HEK293 (cell line): Measurements from ENCODE around the gene LGI2.

Experiments used
- CTCF ChIA-PET: fragments of 350-600 bp; formaldehyde crosslinking; extraction: SDS; loops from one replicate; lab custom pipeline; 2021; ENCODE audit warnings: antibody characterized with exemption; lab: Yijun Ruan, JAX
- POLR2A ChIA-PET: fragments of 300-600 bp; formaldehyde crosslinking; extraction: SDS; loops from one replicate; lab custom pipeline; 2020; ENCODE audit warnings: antibody characterized with exemption, inconsistent platforms; lab: Yijun Ruan, JAX
- H3K27ac ChIP-seq: fragments of 200-500 bp; sonication (Bioruptor generic); 2 replicates; pipeline ENCODE4 v1.5.1; 2014; ENCODE audit warnings: low read depth, low read length, control low read depth, inconsistent platforms; ENCODE audit errors: extremely low read depth
- H3K36me3 ChIP-seq, 2 experiments: fragments of 200-500 bp in 1 of 2; sonication (Bioruptor generic) in 1 of 2; 1 replicate in 1 of 2; 2 replicates in 1 of 2; pipeline ENCODE4 v1.5.1; 2014 to 2017; ENCODE audit warnings: inconsistent platforms in 2 of 2, low read length in 2 of 2; ENCODE audit not compliant: control insufficient read depth in 2 of 2, insufficient read depth in 1 of 2
- H3K4me1 ChIP-seq: fragments of 200-500 bp; sonication (Bioruptor generic); 2 replicates; pipeline ENCODE4 v1.5.1; 2014; ENCODE audit warnings: mild to moderate bottlenecking, low read length, inconsistent platforms; ENCODE audit not compliant: control insufficient read depth, insufficient read depth
- H3K4me3 ChIP-seq: 2 replicates; pipeline ENCODE4 v1.5.1; 2011; ENCODE audit warnings: low read depth, mild to moderate bottlenecking, control low read depth, low read length, moderate library complexity
- H3K9me3 ChIP-seq: fragments of 200-500 bp; sonication (Bioruptor generic); 2 replicates; pipeline ENCODE4 v1.5.1; 2014; ENCODE audit warnings: low read depth, low read length, inconsistent platforms; ENCODE audit not compliant: control insufficient read depth, insufficient read depth
- BCL11A ChIP-seq: fragments of 450-650 bp; formaldehyde crosslinking; IDR thresholded peaks from 2 replicates; pipeline ENCODE4 v1.5.1; 2016; ENCODE audit warnings: low read depth, missing biosample characterization, missing genetic modification characterization
- BCL6B ChIP-seq: fragments of 450-650 bp; formaldehyde crosslinking; IDR thresholded peaks from 2 replicates; pipeline ENCODE4 v1.5.1; 2017; ENCODE audit warnings: missing biosample characterization, missing genetic modification characterization
- EGR2 ChIP-seq: fragments of 450-650 bp; formaldehyde crosslinking; IDR thresholded peaks from 2 replicates; pipeline ENCODE4 v1.5.1; 2016; ENCODE audit warnings: low read depth, missing biosample characterization, missing genetic modification characterization
- ELK4 ChIP-seq: IDR thresholded peaks from 2 replicates; pipeline ENCODE4 v1.6.1; 2011; ENCODE audit warnings: mild to moderate bottlenecking, low read depth, low read length, borderline replicate concordance
- GLI2 ChIP-seq: fragments of 450-650 bp; formaldehyde crosslinking; IDR thresholded peaks from 2 replicates; pipeline ENCODE4; 2017; ENCODE audit warnings: missing biosample characterization, missing genetic modification characterization, low read depth, borderline replicate concordance
- GLIS2 ChIP-seq: fragments of 450-650 bp; formaldehyde crosslinking; IDR thresholded peaks from 2 replicates; pipeline ENCODE4 v1.5.1; 2016; ENCODE audit warnings: missing biosample characterization, missing genetic modification characterization
- PRDM2 ChIP-seq: fragments of 450-650 bp; formaldehyde crosslinking; IDR thresholded peaks from 2 replicates; pipeline ENCODE4 v1.5.1; 2016; ENCODE audit warnings: missing biosample characterization, missing genetic modification characterization, borderline replicate concordance
- SALL2 ChIP-seq: fragments of 450-650 bp; formaldehyde crosslinking; IDR thresholded peaks from 2 replicates; pipeline ENCODE4 v1.5.0; 2017; ENCODE audit warnings: missing biosample characterization, mild to moderate bottlenecking, missing genetic modification characterization, borderline replicate concordance
- SCRT2 ChIP-seq: fragments of 450-650 bp; formaldehyde crosslinking; IDR thresholded peaks from 2 replicates; pipeline ENCODE4 v1.5.1; 2016; ENCODE audit warnings: missing biosample characterization, missing genetic modification characterization
- TSHZ1 ChIP-seq: fragments of 450-650 bp; formaldehyde crosslinking; IDR thresholded peaks from 2 replicates; pipeline ENCODE4 v1.5.1; 2016; ENCODE audit warnings: missing biosample characterization, missing genetic modification characterization, borderline replicate concordance
- ZBTB10 ChIP-seq: fragments of 450-650 bp; formaldehyde crosslinking; IDR thresholded peaks from 2 replicates; pipeline ENCODE4 v1.5.1; 2016; ENCODE audit warnings: missing biosample characterization, missing genetic modification characterization
- ZBTB26 ChIP-seq: fragments of 450-650 bp; formaldehyde crosslinking; optimal IDR thresholded peaks from 2 replicates; pipeline ENCODE3; 2016; ENCODE audit warnings: missing biosample characterization, mild to moderate bottlenecking, missing genetic modification characterization
- ZIC2 ChIP-seq: fragments of 450-650 bp; formaldehyde crosslinking; IDR thresholded peaks from 2 replicates; pipeline ENCODE4 v1.5.1; 2016; ENCODE audit warnings: missing biosample characterization, missing genetic modification characterization
- ZNF157 ChIP-seq: fragments of 450-650 bp; formaldehyde crosslinking; IDR thresholded peaks from 2 replicates; pipeline ENCODE4 v1.5.1; 2016; ENCODE audit warnings: missing biosample characterization, missing genetic modification characterization
- ZNF221 ChIP-seq: fragments of 450-650 bp; formaldehyde crosslinking; IDR thresholded peaks from 2 replicates; pipeline ENCODE4 v1.5.1; 2017; ENCODE audit warnings: missing biosample characterization, missing genetic modification characterization, borderline replicate concordance
- ZNF239 ChIP-seq: fragments of 450-650 bp; formaldehyde crosslinking; IDR thresholded peaks from 2 replicates; pipeline ENCODE4 v1.5.1; 2016; ENCODE audit warnings: missing biosample characterization, missing genetic modification characterization
- ZNF311 ChIP-seq: fragments of 450-650 bp; formaldehyde crosslinking; IDR thresholded peaks from 2 replicates; pipeline ENCODE4 v1.5.1; 2017; ENCODE audit warnings: missing biosample characterization, missing genetic modification characterization, borderline replicate concordance
- ZNF530 ChIP-seq: fragments of 450-650 bp; formaldehyde crosslinking; IDR thresholded peaks from 2 replicates; pipeline ENCODE4 v1.5.1; 2016; ENCODE audit warnings: low read depth, missing biosample characterization, missing genetic modification characterization
- ZNF555 ChIP-seq: fragments of 450-650 bp; formaldehyde crosslinking; conservative IDR thresholded peaks from 2 replicates; pipeline ENCODE4 v1.5.1; 2017; ENCODE audit warnings: missing biosample characterization, mild to moderate bottlenecking, missing genetic modification characterization, inconsistent platforms
- ZNF830 ChIP-seq: fragments of 450-650 bp; IDR thresholded peaks from 2 replicates; pipeline ENCODE4 v1.5.0; 2018; ENCODE audit warnings: missing biosample characterization, missing genetic modification characterization, low read depth, mild to moderate bottlenecking, moderate library complexity
- ZSCAN16 ChIP-seq: fragments of 450-650 bp; formaldehyde crosslinking; IDR thresholded peaks from 2 replicates; pipeline ENCODE4 v1.5.1; 2016; ENCODE audit warnings: missing biosample characterization, missing genetic modification characterization

The LGI2 gene

GRCh38 chr4:25031077-25031621 lies 403 bp upstream of the LGI2 start:
- POLR2A ChIA-PET: no interaction called here
- no peaks in the 10 kb centered on the region for H3K4me1 ChIP-seq
- no peak overlapping the region; the same call in 1 of the 2 replicates for H3K27ac ChIP-seq
- H3K36me3 ChIP-seq: no peaks in the 10 kb centered on the region
- H3K4me3 ChIP-seq: peak overlapping the region; percentile 48
- CTCF ChIA-PET: no interaction called here
- H3K9me3 ChIP-seq: no peaks in the 10 kb centered on the region
- peak; percentile 15 for TF ChIP-seq ZBTB26
- TF ChIP-seq BCL6B (tag by site-specific recombination): no peak
- no peak for TF ChIP-seq ELK4
- no peak for TF ChIP-seq TSHZ1 (tag by site-specific recombination)
- TF ChIP-seq BCL11A (tag by site-specific recombination): no peak
- TF ChIP-seq EGR2 (tag by site-specific recombination): no peak
- TF ChIP-seq ZNF157 (tag by site-specific recombination): no peak
- TF ChIP-seq ZIC2: peak; percentile 28
- no peak for TF ChIP-seq ZNF221 (tag by site-specific recombination)
- TF ChIP-seq ZNF311 (tag by site-specific recombination): no peak
- no peak for TF ChIP-seq ZNF530
- no peak for TF ChIP-seq PRDM2 (tag by site-specific recombination)
- TF ChIP-seq ZSCAN16 (tag by site-specific recombination): no peak
- TF ChIP-seq SCRT2 (tag by site-specific recombination): no peak
- no peak for TF ChIP-seq ZNF555 (tag by site-specific recombination)
- TF ChIP-seq ZNF239 (tag by site-specific recombination): no peak
- TF ChIP-seq GLIS2 (tag by site-specific recombination): peak; percentile 44; the same call in 1 of the 2 replicates
- no peak for TF ChIP-seq SALL2 (tag by site-specific recombination)
- no peak for TF ChIP-seq GLI2 (tag by site-specific recombination)
- TF ChIP-seq ZBTB10: no peak
- TF ChIP-seq ZNF830 (tag by site-specific recombination): no peak
